ENCODE results near the gene TUBGCP5.

Gene TUBGCP5

GRCh38 chr15:22952796-22953579 is 86.4 kb downstream of the TUBGCP5 start:
- no peak for DNase-seq (ENCODE audit: low read depth in 2 of 2)

- no peak for DNase-seq (ENCODE audit: low read depth in 2 of 2)
Observed at GRCh38 chr15:22951381-22952280, 87.7 kb downstream of the TUBGCP5 start.

GRCh38 chr15:22951031-22951380 is 88.4 kb downstream of the TUBGCP5 start:
- no peak for DNase-seq (ENCODE audit: low read depth in 2 of 2)

- no peak for DNase-seq (ENCODE audit: low read depth in 2 of 2)
Observed at GRCh38 chr15:22950256-22950990, 88.9 kb downstream of the TUBGCP5 start.
